Panc1 (cell line): ENCODE results near the gene CACUL1.

Source experiments
- POLR2AphosphoS5 ChIP-seq: IDR thresholded peaks from 2 replicates; pipeline ENCODE4 v1.6.1; 2012; ENCODE audit warnings: mild to moderate bottlenecking, low read depth, low read length, moderate library complexity
- REST ChIP-seq, 2 experiments: IDR thresholded peaks; 2 replicates each; pipeline ENCODE4 v1.6.1; 2011 to 2012; ENCODE audit warnings: low read depth in 2 of 2, control low read depth in 1 of 2, low read length in 1 of 2, mild to moderate bottlenecking in 1 of 2, moderate library complexity in 1 of 2; ENCODE audit not compliant: insufficient read depth in 1 of 2
- SIN3A ChIP-seq: IDR thresholded peaks from 2 replicates; pipeline ENCODE4 v1.6.1; 2012; ENCODE audit warnings: low read depth, mild to moderate bottlenecking, low read length, moderate library complexity, borderline replicate concordance; ENCODE audit not compliant: insufficient read depth
- TCF7L2 ChIP-seq: IDR thresholded peaks from 2 replicates; pipeline ENCODE4 v1.6.1; 2011; ENCODE audit warnings: mild to moderate bottlenecking, low read depth, low read length, inconsistent platforms
- TF ChIP-seq, protein P1 (sequence below): fragments of 450-650 bp; IDR thresholded peaks from 2 replicates; pipeline ENCODE4 v1.5.1; 2017; ENCODE audit warnings: mild to moderate bottlenecking

- TF ChIP-seq, protein P1, sequence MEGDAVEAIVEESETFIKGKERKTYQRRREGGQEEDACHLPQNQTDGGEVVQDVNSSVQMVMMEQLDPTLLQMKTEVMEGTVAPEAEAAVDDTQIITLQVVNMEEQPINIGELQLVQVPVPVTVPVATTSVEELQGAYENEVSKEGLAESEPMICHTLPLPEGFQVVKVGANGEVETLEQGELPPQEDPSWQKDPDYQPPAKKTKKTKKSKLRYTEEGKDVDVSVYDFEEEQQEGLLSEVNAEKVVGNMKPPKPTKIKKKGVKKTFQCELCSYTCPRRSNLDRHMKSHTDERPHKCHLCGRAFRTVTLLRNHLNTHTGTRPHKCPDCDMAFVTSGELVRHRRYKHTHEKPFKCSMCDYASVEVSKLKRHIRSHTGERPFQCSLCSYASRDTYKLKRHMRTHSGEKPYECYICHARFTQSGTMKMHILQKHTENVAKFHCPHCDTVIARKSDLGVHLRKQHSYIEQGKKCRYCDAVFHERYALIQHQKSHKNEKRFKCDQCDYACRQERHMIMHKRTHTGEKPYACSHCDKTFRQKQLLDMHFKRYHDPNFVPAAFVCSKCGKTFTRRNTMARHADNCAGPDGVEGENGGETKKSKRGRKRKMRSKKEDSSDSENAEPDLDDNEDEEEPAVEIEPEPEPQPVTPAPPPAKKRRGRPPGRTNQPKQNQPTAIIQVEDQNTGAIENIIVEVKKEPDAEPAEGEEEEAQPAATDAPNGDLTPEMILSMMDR = no peak
- TF ChIP-seq POLR2AphosphoS5 (no peak), REST (IDR thresholded peaks at IDR 0.05; ENCODE audit: insufficient read depth in 1 of 2, low read depth in 2 of 2, low read length in 1 of 2) (no peak), SIN3A (no peak), TCF7L2 (no peak)
These were observed 12.7 kb downstream of the CACUL1 start for GRCh38 chr10:118742032-118742431.
